NCI-H510A (cell line): ENCODE measurements around the gene RPS10.
"Not testable (repeated sequence)": the region's sequence is repeated elsewhere in the genome, so short reads cannot be mapped to it uniquely, and the experiment has no call there.

Experiments
- DNase-seq: peaks from one replicate; lab custom pipeline; 2025; lab: John Stamatoyannopoulos, UW

Gene RPS10

GRCh38 chr6:34447910-34448309, 22.0 kb upstream of the RPS10 start:
- no peak for DNase-seq

DNA sequence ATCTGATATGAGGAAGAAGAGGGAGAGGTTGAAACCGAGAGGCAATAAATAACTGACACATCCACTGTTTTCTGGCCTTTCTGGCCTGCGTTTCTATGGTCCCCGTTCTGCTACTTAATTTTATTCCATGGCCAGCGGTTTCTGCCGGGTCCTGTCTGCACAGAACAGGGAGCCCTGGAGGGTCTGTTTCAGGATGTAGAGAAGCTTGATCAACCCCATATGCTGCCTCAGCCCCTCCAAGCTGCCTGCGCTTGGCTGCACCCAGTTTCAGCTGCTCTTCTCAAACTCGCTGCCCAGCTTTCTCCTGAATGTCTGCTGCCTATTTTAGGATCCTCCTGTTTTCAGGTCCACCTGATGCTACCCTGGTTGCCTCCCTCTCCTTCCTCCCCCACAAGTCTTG, 21.5 kb upstream of the RPS10 start:
- no peak for DNase-seq

- DNase-seq = no peak
Measured at GRCh38 chr6:34445313-34445860, 19.5 kb upstream of the RPS10 start.

DNA sequence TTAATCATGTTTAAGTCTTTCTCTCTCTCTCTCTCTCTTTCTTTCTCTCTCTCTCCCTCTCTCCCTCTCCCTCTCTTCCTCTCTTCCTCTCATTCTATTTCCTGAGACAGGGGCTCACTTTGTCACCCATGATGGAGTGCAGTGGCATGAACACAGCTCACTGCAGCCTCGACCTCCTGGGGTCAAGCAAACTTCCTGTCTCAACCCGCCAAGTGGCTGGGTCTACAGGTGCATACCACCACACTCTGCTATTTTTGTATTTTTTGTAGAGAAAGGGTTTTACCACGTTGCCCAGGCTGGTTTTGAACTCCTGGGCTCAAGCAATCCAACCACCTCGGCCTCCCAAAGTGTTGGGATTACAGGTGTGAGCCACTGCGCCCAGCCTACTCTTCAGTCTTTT, 15.7 kb upstream of the RPS10 start:
- DNase-seq = no peak

DNA sequence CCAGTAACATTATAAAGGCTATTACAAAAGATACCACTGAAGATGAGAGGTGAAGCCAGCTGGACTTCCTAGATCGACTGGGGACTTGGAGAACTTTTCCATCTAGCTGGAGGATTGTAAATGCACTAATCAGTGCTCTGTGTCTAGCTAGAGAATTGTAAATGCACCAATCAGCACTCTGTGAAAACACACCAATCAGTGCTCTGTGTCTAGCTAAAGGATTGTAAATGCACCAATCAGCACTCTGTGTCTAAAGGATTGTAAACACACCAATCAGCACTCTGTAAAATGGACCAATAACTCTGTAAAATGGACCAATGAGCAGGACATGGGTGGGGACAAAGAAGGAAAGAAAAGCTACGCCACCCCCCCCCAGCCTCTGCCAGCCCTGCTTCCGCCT, 13.6 kb upstream of the RPS10 start:
- no peak for DNase-seq

DNA sequence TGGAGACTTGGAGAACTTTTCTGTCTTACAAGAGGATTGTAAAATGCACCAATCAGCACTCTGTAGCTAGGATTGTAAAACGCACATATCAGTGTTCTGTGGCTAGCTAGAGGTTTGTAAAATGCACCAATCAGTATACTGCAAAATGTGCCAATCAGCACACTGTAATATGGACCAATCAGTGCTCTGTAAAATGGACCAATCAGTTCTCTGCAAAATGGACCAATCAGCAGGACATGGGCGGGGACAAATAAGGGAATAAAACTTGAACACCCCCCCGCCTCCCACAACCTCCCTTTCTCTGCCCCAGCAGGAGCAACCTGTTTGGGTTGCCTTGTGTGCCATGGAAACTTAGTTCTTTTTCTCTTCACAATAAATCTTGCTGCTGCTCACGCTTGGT, 12.8 kb upstream of the RPS10 start:
- no peak for DNase-seq

- DNase-seq = no peak
Measured at GRCh38 chr6:34437644-34437970, 11.7 kb upstream of the RPS10 start.

DNA sequence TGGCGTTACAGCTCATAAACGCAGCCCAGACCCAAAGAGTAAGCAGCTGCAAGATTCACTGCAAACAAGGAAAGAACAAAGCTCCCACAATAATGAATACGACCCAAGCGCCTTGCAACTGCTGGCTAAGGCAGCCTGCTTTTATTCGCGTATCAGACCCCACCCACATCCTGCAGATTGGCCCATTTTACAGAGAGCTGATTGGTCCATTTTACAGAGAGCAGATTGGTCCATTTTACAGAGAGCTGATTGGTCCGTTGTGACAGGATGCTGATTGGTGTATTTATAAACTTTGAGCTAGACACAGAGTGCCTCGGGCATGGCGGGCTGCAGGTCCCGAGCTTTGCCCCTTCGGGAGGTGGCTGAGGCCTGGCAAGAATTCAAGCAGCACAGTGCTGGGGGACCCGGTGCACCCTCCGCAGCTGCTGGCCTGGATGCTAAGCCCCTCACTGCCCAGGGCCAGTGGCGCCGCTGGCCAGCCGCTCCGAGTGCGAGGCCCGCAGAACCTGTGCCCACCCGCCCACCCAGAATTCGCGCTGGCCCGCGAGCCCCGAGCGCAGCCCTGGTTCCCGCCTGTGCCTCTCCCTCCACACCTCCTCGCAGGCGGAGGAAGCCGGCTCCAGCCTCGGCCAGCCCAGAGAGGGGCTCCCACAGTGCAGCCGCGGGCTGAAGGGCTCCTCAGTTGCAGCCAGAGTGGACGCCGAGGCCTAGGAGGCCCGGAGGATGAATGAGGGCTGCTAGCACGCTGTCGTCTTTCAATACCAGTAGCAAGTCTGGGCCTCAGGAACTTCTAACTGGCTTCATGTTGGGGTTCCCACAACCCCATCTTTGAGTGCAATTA, 11.2 kb upstream of the RPS10 start:
- no peak for DNase-seq

- DNase-seq = no peak
Measured at GRCh38 chr6:34435916-34436315, 10.0 kb upstream of the RPS10 start.

DNA sequence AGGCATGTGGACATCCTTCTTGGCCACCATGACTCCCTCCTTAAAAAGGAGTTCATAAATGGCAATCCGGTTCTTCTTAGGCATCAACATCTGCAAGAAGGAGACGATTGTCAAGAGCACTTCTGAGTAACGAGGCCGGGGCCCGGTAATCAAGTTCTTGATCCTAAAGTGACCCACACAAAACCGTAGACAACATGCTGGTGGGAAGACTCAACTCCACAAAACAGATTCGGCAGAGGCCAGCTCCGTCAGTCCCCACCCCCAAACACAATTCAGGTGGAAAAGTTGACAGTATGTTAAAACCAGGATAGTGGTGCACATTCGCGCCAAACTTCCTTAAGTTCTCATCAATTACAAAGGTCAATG, 754 bp downstream of the RPS10 start:
- no peak for DNase-seq

DNA sequence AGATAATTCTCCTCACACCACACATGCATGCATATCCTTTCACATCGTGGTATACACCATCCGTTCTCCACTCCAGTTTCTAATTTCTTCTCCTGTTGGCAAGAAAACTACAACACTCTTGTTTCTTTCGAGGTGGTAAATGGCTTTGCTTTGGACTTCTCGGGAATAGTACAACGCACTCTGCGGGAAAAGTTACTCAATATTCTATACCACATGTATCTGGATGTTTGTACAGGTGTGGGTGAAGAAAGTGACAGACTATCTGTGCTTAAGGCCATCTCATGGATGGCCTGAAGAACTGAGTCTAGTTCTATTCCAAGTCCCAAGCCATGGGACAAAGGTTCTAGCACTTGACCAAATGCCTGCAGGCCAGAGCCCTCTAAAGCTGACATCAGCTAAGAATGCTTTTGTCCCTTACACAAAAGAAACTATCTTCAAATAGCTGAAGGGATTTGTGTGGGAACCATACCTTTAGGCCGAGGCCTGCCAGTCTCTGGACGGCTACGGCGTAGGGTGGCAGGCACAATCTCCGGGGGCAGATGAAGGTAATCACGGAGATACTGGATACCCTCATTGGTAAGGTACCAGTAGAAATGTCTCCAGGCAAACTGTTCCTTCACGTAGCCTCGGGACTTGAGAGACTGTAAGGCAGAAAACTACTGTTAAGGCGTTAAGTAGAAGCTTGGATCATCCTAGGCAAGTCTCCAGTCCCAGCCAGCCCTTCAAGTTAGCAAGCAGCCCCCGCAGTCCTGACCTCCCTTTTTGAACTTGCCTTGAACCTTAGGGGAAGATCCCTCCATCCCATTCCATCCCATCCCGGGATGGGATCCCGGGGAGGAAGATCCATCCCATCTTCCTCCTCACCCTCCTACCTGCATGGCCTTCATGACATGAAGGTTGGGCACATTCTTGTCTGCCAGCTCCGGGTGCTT, 1.4 kb downstream of the RPS10 start:
- DNase-seq = no peak

- no peak for DNase-seq
Measured at GRCh38 chr6:34423254-34423653, 2.6 kb downstream of the RPS10 start.

DNA sequence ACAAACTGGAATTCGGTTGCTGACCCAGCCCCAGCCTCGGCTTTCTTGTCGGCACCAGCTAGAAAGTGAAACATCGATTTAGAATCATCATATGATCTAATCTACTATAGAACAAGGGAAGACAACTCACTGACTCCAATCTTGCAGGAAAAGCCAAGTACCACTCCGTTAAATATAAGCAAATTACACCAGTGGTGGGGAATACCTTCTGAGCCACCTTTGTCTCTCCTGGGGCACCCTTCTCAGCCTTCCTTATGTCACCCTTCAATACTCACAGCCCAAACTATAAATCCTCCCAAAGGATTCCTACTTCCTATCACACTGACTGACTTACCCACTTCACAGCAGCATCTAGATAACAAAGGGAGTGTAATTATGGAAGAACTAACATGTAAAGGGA, 7.5 kb downstream of the RPS10 start:
- no peak for DNase-seq

DNA sequence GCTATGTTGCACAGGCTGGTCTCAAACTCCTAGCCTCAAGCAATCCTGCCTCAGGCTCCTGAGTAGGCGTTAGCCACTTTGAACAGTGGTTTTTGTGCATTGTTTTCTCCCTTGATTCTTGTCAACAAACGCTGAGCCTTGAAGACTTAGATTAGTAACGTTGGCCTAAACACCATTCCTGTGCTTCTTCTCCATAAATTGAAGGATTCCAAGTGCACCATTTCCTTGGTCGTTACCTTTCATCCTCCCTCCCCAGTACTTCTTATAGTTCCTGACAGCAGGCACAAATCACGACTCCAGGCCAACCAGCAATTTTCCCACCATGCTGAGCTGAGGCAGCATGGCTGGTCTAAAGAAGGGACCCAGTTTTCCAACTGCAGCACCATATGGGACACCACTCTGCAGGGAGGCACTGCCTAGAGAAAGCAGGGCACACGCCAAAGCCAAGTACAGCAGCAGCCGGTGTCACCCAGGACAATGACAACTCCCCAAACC, 8.9 kb downstream of the RPS10 start:
- DNase-seq = no peak

- DNase-seq = no peak
Measured at GRCh38 chr6:34414999-34415858, 10.6 kb downstream of the RPS10 start.

GRCh38 chr6:34412643-34413214, 13.1 kb downstream of the RPS10 start:
- no peak for DNase-seq

DNA sequence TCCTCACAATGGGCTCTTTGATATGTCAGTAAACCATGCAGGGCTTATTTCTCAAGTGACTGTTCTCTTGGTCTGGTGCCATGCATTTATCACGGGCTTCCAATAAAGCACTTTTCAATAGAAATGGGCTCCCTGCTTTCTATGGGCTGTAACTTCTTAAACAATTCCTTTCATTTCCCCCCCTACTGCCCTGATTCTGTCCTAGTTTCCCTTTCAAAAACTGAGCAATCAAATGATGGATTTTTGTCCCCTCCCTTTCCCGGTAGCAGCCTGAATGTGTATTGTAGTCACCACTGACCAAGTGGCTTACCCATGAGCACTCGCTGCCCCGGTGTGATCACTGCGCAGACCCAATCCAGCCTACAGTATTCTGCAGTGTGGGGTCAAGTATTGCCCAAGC, 13.9 kb downstream of the RPS10 start:
- DNase-seq = no peak

DNA sequence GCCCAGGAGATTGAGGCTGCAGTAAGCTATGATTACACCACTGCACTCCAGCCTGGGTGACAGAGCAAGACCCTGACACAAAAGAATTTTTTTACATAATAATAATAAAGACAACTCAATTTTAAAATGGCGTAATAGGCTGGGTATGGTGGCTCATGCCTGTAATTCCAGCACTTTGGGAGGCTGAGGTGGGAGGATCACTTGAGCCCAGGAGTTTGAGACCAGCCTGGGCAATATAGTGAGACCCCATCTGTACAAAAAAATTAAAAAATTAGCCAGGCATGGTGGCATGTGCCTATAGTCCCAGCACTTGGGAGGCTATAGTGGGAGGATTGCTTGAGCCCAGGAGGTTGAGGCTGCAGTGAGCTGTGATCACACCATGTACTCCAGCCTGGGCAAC, 18.0 kb downstream of the RPS10 start:
- not testable (repeated sequence) for DNase-seq

GRCh38 chr6:34396518-34396917, 29.4 kb downstream of the RPS10 start:
- no peak for DNase-seq

DNA sequence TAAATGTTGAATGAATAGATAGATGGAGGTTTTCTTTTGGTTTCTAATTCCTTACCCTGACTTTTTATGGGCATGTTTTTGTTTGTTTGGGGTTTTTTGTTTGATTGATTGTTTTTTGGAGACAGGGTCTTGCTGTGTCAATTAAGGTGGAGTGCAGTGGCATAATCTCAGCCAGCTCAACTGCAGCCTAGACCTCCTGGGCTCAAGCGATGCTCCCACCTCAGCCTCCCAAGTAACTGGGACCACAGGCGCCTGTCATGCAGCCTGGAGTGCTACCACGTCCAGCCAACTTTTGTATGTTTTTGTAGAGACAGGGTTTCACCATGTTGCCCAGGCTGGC, 31.9 kb downstream of the RPS10 start:
- no peak for DNase-seq

- no peak for DNase-seq
Measured at GRCh38 chr6:34393191-34393965, 32.5 kb downstream of the RPS10 start.
